K562 (cell line): Measurements from ENCODE around the gene TMEM181. TPM values are rescaled to one million over a fixed set of nuclear protein-coding genes. Genes with fewer than 3 reads are reported as not detected.

Experiments
- AFF1 ChIP-seq, 2 experiments: fragments of 450-650 bp; IDR thresholded peaks; 2 replicates each; pipeline ENCODE4 v1.6.1; 2018; ENCODE audit warnings: mild to moderate bottlenecking in 2 of 2, low read depth in 1 of 2; ENCODE audit not compliant: partially characterized antibody in 2 of 2
- DPF2 ChIP-seq: fragments of 450-650 bp; IDR thresholded peaks from 2 replicates; pipeline ENCODE4 v1.6.1; 2016
- KLF13 ChIP-seq: fragments of 450-650 bp; IDR thresholded peaks from 2 replicates; pipeline ENCODE4 v1.6.1; 2016; ENCODE audit warnings: missing genetic modification characterization, low read depth, mild to moderate bottlenecking, missing compliant biosample characterization, moderate library complexity, borderline replicate concordance
- SPI1 ChIP-seq: IDR thresholded peaks from 2 replicates; pipeline ENCODE4 v1.6.1; 2011; ENCODE audit warnings: low read depth, low read length, control low read depth, borderline replicate concordance
- SRSF3 ChIP-seq: fragments of 200-400 bp; formaldehyde crosslinking; IDR thresholded peaks from 2 replicates; pipeline ENCODE4 v1.6.1; 2016; ENCODE audit warnings: mild to moderate bottlenecking, low read length, moderate library complexity; ENCODE audit not compliant: insufficient read depth
- STAT6 ChIP-seq: sonication (generic); formaldehyde crosslinking; IDR thresholded peaks from 2 replicates; pipeline ENCODE4 v1.8.1; 2023; ENCODE audit warnings: mild to moderate bottlenecking, missing genetic modification reagents
- TAL1 ChIP-seq: fragments of 450-650 bp; IDR thresholded peaks from 2 replicates; pipeline ENCODE4 v1.6.1; 2016; ENCODE audit warnings: mild to moderate bottlenecking
- ZHX1 ChIP-seq: fragments of 150-350 bp; conservative IDR thresholded peaks from 2 replicates; pipeline ENCODE4 v1.6.1; 2014; ENCODE audit warnings: low read length
- ZNF12 ChIP-seq: sonication (generic); formaldehyde crosslinking; IDR thresholded peaks from 2 replicates; pipeline ENCODE4 v1.4.0; 2020; ENCODE audit warnings: mild to moderate bottlenecking, missing genetic modification reagents
- polyA plus RNA-seq, 8 experiments: library from polyadenylated mRNA; depleted of rRNA in 4 of 8; stranded (reverse) in 5 of 8; unstranded in 3 of 8; fragments of >200 nt; fragmentation: Nextera tagmentation in 2 of 8; fragmentation: Illumina TruSeq in 1 of 8; extraction: Ambion mirVana in 2 of 8; extraction: Trizol in 1 of 8; gene quantifications; 2 replicates each; pipeline versions ENCODE4 v1.2.1 to v1.2.3, GENCODE V29; 2011 to 2014; ENCODE audit warnings: inconsistent platforms in 1 of 8, missing spikeins in 1 of 8
- total RNA-seq, 7 experiments: library from RNA; depleted of rRNA in 6 of 7; stranded (reverse); fragments of >200 nt in 6 of 7; fragmentation: Illumina TruSeq in 2 of 7; extraction: Trizol in 2 of 7; gene quantifications; 2 replicates each; pipeline versions ENCODE4 v1.2.1 to v1.2.3, GENCODE V29; 2011 to 2021; ENCODE audit warnings: low replicate concordance in 1 of 7
- TF ChIP-seq, protein P1 (sequence below): fragments of 450-650 bp; IDR thresholded peaks from 2 replicates; pipeline ENCODE4 v1.6.1; 2016
- TF ChIP-seq, protein P2 (sequence below): fragments of 250-450 bp; sonication (Bioruptor Pico); IDR thresholded peaks from 2 replicates; pipeline ENCODE4 v1.4.0; 2020

TMEM181 gene
- total and polyA plus RNA-seq, 9 of the 15 experiments (the other 6 are each of a cell fraction or from before 2014, with no cell fraction given), result 5.6 to 27.2 (median 19.9) TPM

GRCh38 chr6:158631678-158632537 is 72.0 kb downstream of the TMEM181 start (continued):
- no peak for TF ChIP-seq SRSF3
- TF ChIP-seq DPF2, result peak; percentile 81
- TF ChIP-seq, protein P1, sequence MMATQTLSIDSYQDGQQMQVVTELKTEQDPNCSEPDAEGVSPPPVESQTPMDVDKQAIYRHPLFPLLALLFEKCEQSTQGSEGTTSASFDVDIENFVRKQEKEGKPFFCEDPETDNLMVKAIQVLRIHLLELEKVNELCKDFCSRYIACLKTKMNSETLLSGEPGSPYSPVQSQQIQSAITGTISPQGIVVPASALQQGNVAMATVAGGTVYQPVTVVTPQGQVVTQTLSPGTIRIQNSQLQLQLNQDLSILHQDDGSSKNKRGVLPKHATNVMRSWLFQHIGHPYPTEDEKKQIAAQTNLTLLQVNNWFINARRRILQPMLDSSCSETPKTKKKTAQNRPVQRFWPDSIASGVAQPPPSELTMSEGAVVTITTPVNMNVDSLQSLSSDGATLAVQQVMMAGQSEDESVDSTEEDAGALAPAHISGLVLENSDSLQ, result peak; percentile 79
- TF ChIP-seq KLF13 (tag), result no peak
- TF ChIP-seq, protein P2, sequence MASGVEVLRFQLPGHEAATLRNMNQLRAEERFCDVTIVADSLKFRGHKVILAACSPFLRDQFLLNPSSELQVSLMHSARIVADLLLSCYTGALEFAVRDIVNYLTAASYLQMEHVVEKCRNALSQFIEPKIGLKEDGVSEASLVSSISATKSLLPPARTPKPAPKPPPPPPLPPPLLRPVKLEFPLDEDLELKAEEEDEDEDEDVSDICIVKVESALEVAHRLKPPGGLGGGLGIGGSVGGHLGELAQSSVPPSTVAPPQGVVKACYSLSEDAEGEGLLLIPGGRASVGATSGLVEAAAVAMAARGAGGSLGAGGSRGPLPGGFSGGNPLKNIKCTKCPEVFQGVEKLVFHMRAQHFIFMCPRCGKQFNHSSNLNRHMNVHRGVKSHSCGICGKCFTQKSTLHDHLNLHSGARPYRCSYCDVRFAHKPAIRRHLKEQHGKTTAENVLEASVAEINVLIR, result peak; percentile 41; the same call in 1 of the 2 replicates
- TF ChIP-seq ZHX1, result no peak
- no peak for TF ChIP-seq ZNF12 (CRISPR knock-in tag)
- no peak for TF ChIP-seq SPI1
- 0 out of 2 replicates have a peak, but pooled peaks have one; percentile 13 for TF ChIP-seq STAT6 (CRISPR knock-in tag)
- TF ChIP-seq TAL1, result peak; percentile 66
- peak in 1 of 2 experiments; percentile 29 for TF ChIP-seq AFF1 (IDR thresholded peaks at IDR 0.05; ENCODE audit: low read depth in 1 of 2, partially characterized antibody in 2 of 2)
